GM10266 (cell line): ENCODE results near the gene NAXE.
A peak's percentile ranks its signal among the peaks of the same experiment; 100 is the strongest.

Source experiments
- DNase-seq: peaks from one replicate; pipeline ENCODE4 v3.0.0; 2012; ENCODE audit errors: extremely low spot score
- TF ChIP-seq, protein P1 (sequence below): IDR thresholded peaks from 2 replicates; pipeline ENCODE4 v1.5.1; 2012; ENCODE audit warnings: mild to moderate bottlenecking, low read depth; ENCODE audit not compliant: control insufficient read depth, insufficient read depth; ENCODE audit errors: missing control alignments

NAXE gene

DNA sequence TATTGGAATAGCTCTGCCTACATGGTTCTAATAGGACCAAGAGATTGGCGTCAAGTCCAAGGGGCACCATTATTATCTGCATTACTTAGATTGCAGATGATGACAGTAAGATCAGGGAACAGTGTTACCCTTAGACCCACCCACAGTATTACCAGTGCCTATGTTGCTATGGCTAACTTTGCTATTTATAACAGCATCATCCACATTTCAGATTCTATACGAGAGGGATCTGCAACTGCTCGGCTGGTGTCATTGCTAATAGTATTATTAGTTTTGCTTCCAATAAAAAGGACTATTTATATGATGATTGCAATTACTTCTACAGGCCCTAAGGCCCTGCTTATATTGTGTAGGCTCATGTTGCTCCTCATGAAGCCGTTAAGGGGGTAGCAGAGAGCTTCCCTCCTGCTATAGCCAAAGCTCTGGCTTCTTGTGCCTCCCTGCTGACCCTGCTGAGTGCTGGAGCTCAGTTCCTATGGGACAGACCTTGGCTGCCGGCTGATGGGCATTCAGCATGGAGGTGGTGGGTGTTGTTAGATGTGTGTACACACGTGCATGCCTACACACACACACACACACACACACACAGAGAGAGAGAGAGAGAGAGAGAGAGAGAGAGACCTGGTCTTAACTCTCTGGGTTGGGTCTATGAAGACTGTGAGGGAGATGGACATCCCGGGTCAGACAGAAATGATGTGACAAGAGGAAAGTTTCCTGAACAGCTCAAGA, 51.6 kb downstream of the NAXE start:
- TF ChIP-seq, protein P1, sequence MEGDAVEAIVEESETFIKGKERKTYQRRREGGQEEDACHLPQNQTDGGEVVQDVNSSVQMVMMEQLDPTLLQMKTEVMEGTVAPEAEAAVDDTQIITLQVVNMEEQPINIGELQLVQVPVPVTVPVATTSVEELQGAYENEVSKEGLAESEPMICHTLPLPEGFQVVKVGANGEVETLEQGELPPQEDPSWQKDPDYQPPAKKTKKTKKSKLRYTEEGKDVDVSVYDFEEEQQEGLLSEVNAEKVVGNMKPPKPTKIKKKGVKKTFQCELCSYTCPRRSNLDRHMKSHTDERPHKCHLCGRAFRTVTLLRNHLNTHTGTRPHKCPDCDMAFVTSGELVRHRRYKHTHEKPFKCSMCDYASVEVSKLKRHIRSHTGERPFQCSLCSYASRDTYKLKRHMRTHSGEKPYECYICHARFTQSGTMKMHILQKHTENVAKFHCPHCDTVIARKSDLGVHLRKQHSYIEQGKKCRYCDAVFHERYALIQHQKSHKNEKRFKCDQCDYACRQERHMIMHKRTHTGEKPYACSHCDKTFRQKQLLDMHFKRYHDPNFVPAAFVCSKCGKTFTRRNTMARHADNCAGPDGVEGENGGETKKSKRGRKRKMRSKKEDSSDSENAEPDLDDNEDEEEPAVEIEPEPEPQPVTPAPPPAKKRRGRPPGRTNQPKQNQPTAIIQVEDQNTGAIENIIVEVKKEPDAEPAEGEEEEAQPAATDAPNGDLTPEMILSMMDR = no peak
- DNase-seq = no peak

- TF ChIP-seq, protein P1 = no peak
- peak; percentile 83 for DNase-seq
Observed at GRCh38 chr1:156643778-156644092, 52.2 kb downstream of the NAXE start.
